GM21526 (cell line): ENCODE measurements around the gene DNAJC15.

Experiments
- ATAC-seq: cut with Tn5 transposase; IDR thresholded peaks from one replicate; pipeline ENCODE4 v1.9.1; 2021; ENCODE audit warnings: moderate library complexity; ENCODE audit not compliant: unreplicated experiment, low FRiP score

The DNAJC15 gene

GRCh38 chr13:43079392-43079931 is 56.1 kb downstream of the DNAJC15 start:
- no peak for ATAC-seq

GRCh38 chr13:43080199-43080598 is 56.8 kb downstream of the DNAJC15 start:
- no peak for ATAC-seq

GRCh38 chr13:43081866-43082265 is 58.5 kb downstream of the DNAJC15 start:
- ATAC-seq = no peak

GRCh38 chr13:43083750-43084149 is 60.4 kb downstream of the DNAJC15 start:
- ATAC-seq = no peak

GRCh38 chr13:43085545-43085944 is 62.2 kb downstream of the DNAJC15 start:
- no peak for ATAC-seq

- no peak for ATAC-seq
Observed at GRCh38 chr13:43086181-43086580, 62.8 kb downstream of the DNAJC15 start.

- ATAC-seq = peak; percentile 41
Observed at GRCh38 chr13:43088093-43088511, 64.7 kb downstream of the DNAJC15 start.

- no peak for ATAC-seq
Observed at GRCh38 chr13:43089912-43090498, 66.6 kb downstream of the DNAJC15 start.

GRCh38 chr13:43094901-43095300 is 71.5 kb downstream of the DNAJC15 start:
- peak; percentile 79 for ATAC-seq

GRCh38 chr13:43095771-43096719 is 72.7 kb downstream of the DNAJC15 start:
- no peak for ATAC-seq

GRCh38 chr13:43100667-43101066 is 77.3 kb downstream of the DNAJC15 start:
- ATAC-seq = no peak

- no peak for ATAC-seq
Observed at GRCh38 chr13:43102304-43102703, 78.9 kb downstream of the DNAJC15 start.

- ATAC-seq = no peak
Observed at GRCh38 chr13:43107780-43108179, 84.4 kb downstream of the DNAJC15 start.

- no peak for ATAC-seq
Observed at GRCh38 chr13:43110036-43110435, 86.7 kb downstream of the DNAJC15 start.

- no peak for ATAC-seq
Observed at GRCh38 chr13:43110658-43111057, 87.3 kb downstream of the DNAJC15 start.

GRCh38 chr13:43111559-43112400 is 88.4 kb downstream of the DNAJC15 start:
- no peak for ATAC-seq

GRCh38 chr13:43113603-43114002 is 90.2 kb downstream of the DNAJC15 start:
- ATAC-seq = no peak

GRCh38 chr13:43114504-43114903 is 91.1 kb downstream of the DNAJC15 start:
- no peak for ATAC-seq

GRCh38 chr13:43115141-43115540 is 91.8 kb downstream of the DNAJC15 start:
- no peak for ATAC-seq

- no peak for ATAC-seq
Observed at GRCh38 chr13:43116242-43116641, 92.9 kb downstream of the DNAJC15 start.

- no peak for ATAC-seq
Observed at GRCh38 chr13:43118521-43118920, 95.1 kb downstream of the DNAJC15 start.
